Measurements from ENCODE around the gene DHRS3.
A peak's percentile ranks its signal among the peaks of the same experiment; 100 is the strongest.

Gene DHRS3

GRCh38 chr1:12601700-12602658 is 16.0 kb downstream of the DHRS3 start:
- peak; percentile 98 for DNase-seq (ENCODE audit: low read depth)
- H3K4me3 ChIP-seq (ENCODE audit: control insufficient read depth, low read depth, low read length): no peak overlapping the region
- TF ChIP-seq, protein P1, sequence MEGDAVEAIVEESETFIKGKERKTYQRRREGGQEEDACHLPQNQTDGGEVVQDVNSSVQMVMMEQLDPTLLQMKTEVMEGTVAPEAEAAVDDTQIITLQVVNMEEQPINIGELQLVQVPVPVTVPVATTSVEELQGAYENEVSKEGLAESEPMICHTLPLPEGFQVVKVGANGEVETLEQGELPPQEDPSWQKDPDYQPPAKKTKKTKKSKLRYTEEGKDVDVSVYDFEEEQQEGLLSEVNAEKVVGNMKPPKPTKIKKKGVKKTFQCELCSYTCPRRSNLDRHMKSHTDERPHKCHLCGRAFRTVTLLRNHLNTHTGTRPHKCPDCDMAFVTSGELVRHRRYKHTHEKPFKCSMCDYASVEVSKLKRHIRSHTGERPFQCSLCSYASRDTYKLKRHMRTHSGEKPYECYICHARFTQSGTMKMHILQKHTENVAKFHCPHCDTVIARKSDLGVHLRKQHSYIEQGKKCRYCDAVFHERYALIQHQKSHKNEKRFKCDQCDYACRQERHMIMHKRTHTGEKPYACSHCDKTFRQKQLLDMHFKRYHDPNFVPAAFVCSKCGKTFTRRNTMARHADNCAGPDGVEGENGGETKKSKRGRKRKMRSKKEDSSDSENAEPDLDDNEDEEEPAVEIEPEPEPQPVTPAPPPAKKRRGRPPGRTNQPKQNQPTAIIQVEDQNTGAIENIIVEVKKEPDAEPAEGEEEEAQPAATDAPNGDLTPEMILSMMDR (conservative IDR thresholded peaks at IDR 0.05; ENCODE audit: control insufficient read depth, insufficient read depth, low read depth, low read length): no peak

DNA sequence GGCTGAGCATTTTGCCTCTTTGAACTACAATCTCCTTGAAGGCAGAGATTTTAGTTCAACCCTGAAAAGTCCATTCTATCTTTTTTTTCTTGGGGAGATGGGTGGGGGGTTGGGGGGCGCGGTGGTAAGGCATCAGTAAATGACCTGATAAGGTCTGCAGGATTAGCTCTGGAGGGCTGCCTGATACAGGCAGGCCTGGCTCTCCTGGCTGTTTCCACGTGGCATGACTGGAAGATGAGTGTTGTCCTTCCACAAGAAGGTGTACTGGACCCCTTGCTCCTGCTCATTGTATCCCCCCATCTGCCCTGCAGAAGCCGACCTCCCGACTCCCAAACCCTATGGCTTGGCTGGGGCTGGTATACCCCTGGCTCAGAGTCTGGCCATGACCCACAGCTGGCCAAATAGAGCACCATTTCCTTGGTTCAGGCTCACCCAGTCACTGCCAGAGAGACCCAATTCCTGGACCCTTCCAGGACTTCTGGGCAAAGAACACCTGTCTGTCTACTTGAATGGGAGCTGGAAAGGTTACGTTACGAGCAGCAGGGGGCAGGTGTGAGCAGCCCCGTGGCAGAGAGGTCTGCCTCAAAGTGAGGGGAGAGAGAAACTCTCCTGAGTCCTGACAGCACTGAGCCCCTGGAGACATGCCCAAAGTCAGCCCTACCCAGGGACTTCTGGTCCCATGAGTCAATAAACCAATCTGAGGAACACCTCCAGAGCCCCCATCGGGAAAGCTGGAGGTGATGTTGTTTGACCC is 17.0 kb downstream of the DHRS3 start:
- peak; percentile 35 for DNase-seq (ENCODE audit: low read depth)
- H3K4me3 ChIP-seq (ENCODE audit: control insufficient read depth, low read depth, low read length): no peak overlapping the region
- TF ChIP-seq, protein P1 (conservative IDR thresholded peaks at IDR 0.05; ENCODE audit: control insufficient read depth, insufficient read depth, low read depth, low read length): peak; percentile 29

DNA sequence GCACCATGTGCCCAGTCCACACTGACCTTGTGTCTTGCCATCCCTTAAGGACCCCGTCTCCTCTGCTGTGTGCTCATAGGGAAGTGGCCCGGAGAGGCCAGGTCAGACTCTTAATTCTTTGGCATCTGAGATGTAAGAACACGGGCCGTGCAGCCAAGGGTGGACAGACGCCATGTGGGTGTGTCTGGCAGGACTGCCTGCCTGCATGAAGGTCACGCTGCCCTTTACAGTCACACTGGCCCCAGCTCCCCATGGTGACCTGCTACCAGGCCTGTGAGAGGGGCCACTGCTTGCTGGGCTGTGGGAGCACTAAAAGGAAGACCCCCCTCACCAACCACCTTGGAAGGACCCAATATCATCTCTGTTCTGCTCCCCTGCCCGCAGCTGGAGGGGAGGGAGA is 17.7 kb downstream of the DHRS3 start:
- TF ChIP-seq, protein P1 (conservative IDR thresholded peaks at IDR 0.05; ENCODE audit: control insufficient read depth, insufficient read depth, low read depth, low read length): no peak
- no peak overlapping the region for H3K4me3 ChIP-seq (ENCODE audit: control insufficient read depth, low read depth, low read length)
- no peak for DNase-seq (ENCODE audit: low read depth)

- H3K4me3 ChIP-seq (ENCODE audit: control insufficient read depth, low read depth, low read length): no peak overlapping the region
- DNase-seq (ENCODE audit: low read depth): no peak
- TF ChIP-seq, protein P1 (conservative IDR thresholded peaks at IDR 0.05; ENCODE audit: control insufficient read depth, insufficient read depth, low read depth, low read length): no peak
Measured at GRCh38 chr1:12599657-12600056, 18.4 kb downstream of the DHRS3 start.

DNA sequence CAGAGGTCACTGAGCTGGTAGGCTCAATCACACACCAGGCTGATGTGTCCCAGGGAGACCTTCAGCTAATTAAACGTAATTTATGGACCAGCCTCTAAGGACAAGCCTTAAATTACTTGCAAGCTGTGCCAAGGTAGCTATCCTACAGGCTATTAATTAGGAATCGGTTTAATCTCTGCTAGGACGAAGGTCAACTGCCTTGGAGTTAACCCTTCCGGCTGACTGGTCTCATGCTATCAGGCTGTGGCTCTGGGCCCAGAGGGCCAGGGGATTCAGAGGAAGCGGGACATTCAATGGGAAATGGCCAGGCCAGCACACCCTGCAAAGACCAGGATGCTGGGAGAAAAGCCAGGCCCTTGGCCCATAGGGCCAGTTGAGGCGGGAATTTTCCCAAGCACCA is 19.0 kb downstream of the DHRS3 start:
- DNase-seq (ENCODE audit: low read depth): no peak
- H3K4me3 ChIP-seq (ENCODE audit: control insufficient read depth, low read depth, low read length): no peak overlapping the region
- TF ChIP-seq, protein P1 (conservative IDR thresholded peaks at IDR 0.05; ENCODE audit: control insufficient read depth, insufficient read depth, low read depth, low read length): no peak

- TF ChIP-seq, protein P1 (conservative IDR thresholded peaks at IDR 0.05; ENCODE audit: control insufficient read depth, insufficient read depth, low read depth, low read length): no peak
- no peak for DNase-seq (ENCODE audit: low read depth)
Measured at GRCh38 chr1:12597792-12598191, 20.2 kb downstream of the DHRS3 start.

More at GRCh38 chr1:12597792-12598191, 20.2 kb downstream of the DHRS3 start:
- no peak overlapping the region for H3K4me3 ChIP-seq (ENCODE audit: control insufficient read depth, low read depth, low read length)

Measured in fibroblast of mammary gland (primary cell).